Astrocyte (in vitro differentiated cells and primary cell): ENCODE measurements around the gene PPP6R2. TPM values are rescaled to one million over a fixed set of nuclear protein-coding genes. Genes with fewer than 3 reads are reported as not detected.

Experiments
- DNase-seq: peaks from one replicate; pipeline ENCODE4 v3.0.0-alpha.2; 2010; ENCODE audit warnings: low read depth
- FAIRE-seq: peaks from 2 replicates; lab custom pipeline; 2011; peaks lifted over from hg19 to GRCh38; lab: Jason Lieb, UNC
- H2AFZ ChIP-seq: 2 replicates; pipeline ENCODE4 v1.6.0; 2012; ENCODE audit warnings: low read depth, low read length, inconsistent platforms
- H3K27ac ChIP-seq: 2 replicates; pipeline ENCODE4 v1.5.1; 2011; ENCODE audit warnings: low read depth, low read length, inconsistent platforms
- H3K27me3 ChIP-seq: 2 replicates; pipeline ENCODE4 v1.6.0; 2011; ENCODE audit warnings: low read length, inconsistent platforms; ENCODE audit not compliant: insufficient read depth
- H3K36me3 ChIP-seq: 2 replicates; pipeline ENCODE4 v1.5.1; 2011; ENCODE audit warnings: low read length, inconsistent platforms; ENCODE audit not compliant: insufficient read depth
- H3K4me1 ChIP-seq: 2 replicates; pipeline ENCODE4 v1.5.1; 2011; ENCODE audit warnings: low read length, inconsistent platforms; ENCODE audit not compliant: insufficient read depth
- H3K4me2 ChIP-seq: 2 replicates; pipeline ENCODE4 v1.6.0; 2012; ENCODE audit warnings: low read length, inconsistent platforms
- H3K4me3 ChIP-seq: 2 replicates; pipeline ENCODE4 v1.5.1; 2011; ENCODE audit warnings: low read depth, mild to moderate bottlenecking, low read length, inconsistent platforms; ENCODE audit not compliant: insufficient read depth
- H3K79me2 ChIP-seq: 2 replicates; pipeline ENCODE4 v1.6.0; 2012; ENCODE audit warnings: mild to moderate bottlenecking, low read length, inconsistent platforms; ENCODE audit not compliant: insufficient read depth
- H3K9ac ChIP-seq: 2 replicates; pipeline ENCODE4 v1.6.0; 2012; ENCODE audit warnings: mild to moderate bottlenecking, low read length, inconsistent platforms
- H3K9me3 ChIP-seq: 2 replicates; pipeline ENCODE4 v1.5.1; 2012; ENCODE audit warnings: low read depth, mild to moderate bottlenecking, low read length, inconsistent platforms; ENCODE audit not compliant: insufficient read depth
- H4K20me1 ChIP-seq: 2 replicates; pipeline ENCODE4 v1.6.0; 2012; ENCODE audit warnings: low read length, inconsistent platforms; ENCODE audit not compliant: insufficient read depth
- H3K27ac Mint-ChIP-seq: one replicate; pipeline ENCODE4 v1.8.0; 2021; ENCODE audit warnings: mild to moderate bottlenecking, mixed read lengths; ENCODE audit not compliant: unreplicated experiment
- H3K27me3 Mint-ChIP-seq: one replicate; pipeline ENCODE4 v1.8.0; 2021; ENCODE audit warnings: low read depth, mixed read lengths; ENCODE audit not compliant: unreplicated experiment
- H3K36me3 Mint-ChIP-seq: one replicate; pipeline ENCODE4 v1.8.0; 2021; ENCODE audit warnings: low read depth, mixed read lengths; ENCODE audit not compliant: unreplicated experiment
- H3K4me1 Mint-ChIP-seq: one replicate; pipeline ENCODE4 v1.8.0; 2021; ENCODE audit warnings: low read depth, mixed read lengths; ENCODE audit not compliant: unreplicated experiment
- H3K4me3 Mint-ChIP-seq: one replicate; pipeline ENCODE4 v1.8.0; 2021; ENCODE audit warnings: mild to moderate bottlenecking, moderate library complexity, mixed read lengths; ENCODE audit not compliant: unreplicated experiment
- H3K9me3 Mint-ChIP-seq: one replicate; pipeline ENCODE4 v1.8.0; 2021; ENCODE audit warnings: mild to moderate bottlenecking, mixed read lengths; ENCODE audit not compliant: unreplicated experiment
- EZH2 ChIP-seq: IDR thresholded peaks from 2 replicates; pipeline ENCODE4 v1.6.1; 2012; ENCODE audit warnings: mild to moderate bottlenecking, low read length, inconsistent platforms; ENCODE audit not compliant: insufficient read depth
- total RNA-seq: library from RNA; stranded (reverse); gene quantifications from 2 replicates; pipeline ENCODE4 v1.2.1, GENCODE V29; 2021
- TF ChIP-seq, protein P1 (sequence below): IDR thresholded peaks from 2 replicates; pipeline ENCODE4 v1.5.1; 2011; ENCODE audit warnings: low read depth, mild to moderate bottlenecking, inconsistent platforms, low read length, moderate library complexity; ENCODE audit not compliant: insufficient read depth

Gene PPP6R2
- total RNA-seq, 1 donor from 2014 or later: 48.3 TPM

DNA sequence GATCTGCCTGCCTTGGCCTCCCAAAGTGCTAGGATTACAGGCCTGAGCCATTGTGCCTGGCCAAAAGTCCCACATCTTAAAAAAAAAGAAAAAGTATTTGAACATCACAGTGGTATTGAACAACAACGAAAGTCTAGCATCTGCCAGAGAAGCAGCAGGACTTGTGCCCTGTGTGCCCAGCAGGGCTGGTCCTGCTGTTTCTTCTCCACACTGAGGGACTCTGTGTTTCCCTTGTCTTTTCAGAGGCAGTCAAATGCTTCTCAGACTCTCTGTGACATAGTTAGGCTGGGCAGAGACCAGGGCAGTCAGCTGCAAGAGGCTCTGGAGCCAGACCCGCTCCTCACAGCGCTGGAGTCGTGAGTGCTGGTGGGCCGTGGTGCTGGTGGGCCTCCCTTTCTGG lies 75.5 kb downstream of the PPP6R2 start:
- no peaks in the 10 kb centered on the region for H3K27me3 ChIP-seq
- no peak overlapping the region for H3K9ac ChIP-seq
- Mint-ChIP-seq H3K4me1 (peaks cover 3% of the 10 kb centered on the region), H3K27me3 (no peaks in the 10 kb centered on the region), H3K4me3 (no peak overlapping the region), H3K9me3 (no peaks in the 10 kb centered on the region), H3K27ac (no peak overlapping the region), H3K36me3 (peaks cover 15% of the 10 kb centered on the region)
- H3K27ac ChIP-seq: no peak overlapping the region
- no peak overlapping the region for H3K4me3 ChIP-seq
- H3K4me2 ChIP-seq: no peak overlapping the region
- peaks cover 48% of the 10 kb centered on the region for H3K36me3 ChIP-seq
- H3K79me2 ChIP-seq: no peaks in the 10 kb centered on the region
- H3K4me1 ChIP-seq: no peaks in the 10 kb centered on the region
- H3K9me3 ChIP-seq: no peaks in the 10 kb centered on the region
- H4K20me1 ChIP-seq: peaks cover 4% of the 10 kb centered on the region
- H2AFZ ChIP-seq: no peak overlapping the region
- FAIRE-seq: no peak
- TF ChIP-seq EZH2: no peak
- TF ChIP-seq, protein P1, sequence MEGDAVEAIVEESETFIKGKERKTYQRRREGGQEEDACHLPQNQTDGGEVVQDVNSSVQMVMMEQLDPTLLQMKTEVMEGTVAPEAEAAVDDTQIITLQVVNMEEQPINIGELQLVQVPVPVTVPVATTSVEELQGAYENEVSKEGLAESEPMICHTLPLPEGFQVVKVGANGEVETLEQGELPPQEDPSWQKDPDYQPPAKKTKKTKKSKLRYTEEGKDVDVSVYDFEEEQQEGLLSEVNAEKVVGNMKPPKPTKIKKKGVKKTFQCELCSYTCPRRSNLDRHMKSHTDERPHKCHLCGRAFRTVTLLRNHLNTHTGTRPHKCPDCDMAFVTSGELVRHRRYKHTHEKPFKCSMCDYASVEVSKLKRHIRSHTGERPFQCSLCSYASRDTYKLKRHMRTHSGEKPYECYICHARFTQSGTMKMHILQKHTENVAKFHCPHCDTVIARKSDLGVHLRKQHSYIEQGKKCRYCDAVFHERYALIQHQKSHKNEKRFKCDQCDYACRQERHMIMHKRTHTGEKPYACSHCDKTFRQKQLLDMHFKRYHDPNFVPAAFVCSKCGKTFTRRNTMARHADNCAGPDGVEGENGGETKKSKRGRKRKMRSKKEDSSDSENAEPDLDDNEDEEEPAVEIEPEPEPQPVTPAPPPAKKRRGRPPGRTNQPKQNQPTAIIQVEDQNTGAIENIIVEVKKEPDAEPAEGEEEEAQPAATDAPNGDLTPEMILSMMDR: no peak
- DNase-seq: no peak

GRCh38 chr22:50419116-50419515 lies 76.0 kb downstream of the PPP6R2 start:
- H3K4me1 ChIP-seq: no peaks in the 10 kb centered on the region
- H2AFZ ChIP-seq: no peak overlapping the region
- no peaks in the 10 kb centered on the region for H3K27me3 ChIP-seq
- Mint-ChIP-seq H3K4me3 (no peak overlapping the region), H3K27ac (no peak overlapping the region), H3K9me3 (no peaks in the 10 kb centered on the region), H3K4me1 (peaks cover 3% of the 10 kb centered on the region), H3K36me3 (peaks cover 16% of the 10 kb centered on the region), H3K27me3 (no peaks in the 10 kb centered on the region)
- H3K9me3 ChIP-seq: no peaks in the 10 kb centered on the region
- H4K20me1 ChIP-seq: no peaks in the 10 kb centered on the region
- FAIRE-seq (no peak), DNase-seq (no peak)
- no peak overlapping the region for H3K4me3 ChIP-seq
- H3K9ac ChIP-seq: no peak overlapping the region
- no peak overlapping the region for H3K4me2 ChIP-seq
- H3K27ac ChIP-seq: no peak overlapping the region
- H3K79me2 ChIP-seq: no peaks in the 10 kb centered on the region
- TF ChIP-seq EZH2: no peak
- TF ChIP-seq, protein P1: no peak
- H3K36me3 ChIP-seq: peaks cover 48% of the 10 kb centered on the region

GRCh38 chr22:50420015-50420414 lies 76.9 kb downstream of the PPP6R2 start:
- H3K36me3 Mint-ChIP-seq: peaks cover 19% of the 10 kb centered on the region
- no peak overlapping the region for H3K4me2 ChIP-seq
- DNase-seq (no peak), FAIRE-seq (no peak)
- no peak overlapping the region for H2AFZ ChIP-seq
- no peaks in the 10 kb centered on the region for H3K27me3 ChIP-seq
- no peak overlapping the region for H3K4me3 Mint-ChIP-seq
- H3K4me3 ChIP-seq: no peak overlapping the region
- peaks cover 48% of the 10 kb centered on the region for H3K36me3 ChIP-seq
- no peaks in the 10 kb centered on the region for H3K9me3 ChIP-seq
- peaks cover 2% of the 10 kb centered on the region for H4K20me1 ChIP-seq
- no peak overlapping the region for H3K27ac Mint-ChIP-seq
- H3K4me1 ChIP-seq: no peaks in the 10 kb centered on the region
- H3K27me3 Mint-ChIP-seq: no peaks in the 10 kb centered on the region
- H3K9ac ChIP-seq: no peak overlapping the region
- TF ChIP-seq, protein P1: no peak
- no peaks in the 10 kb centered on the region for H3K9me3 Mint-ChIP-seq
- H3K27ac ChIP-seq: no peak overlapping the region
- peaks cover 3% of the 10 kb centered on the region for H3K4me1 Mint-ChIP-seq
- H3K79me2 ChIP-seq: no peaks in the 10 kb centered on the region
